ENCODE data around the gene HOXB5.

HOXB5 gene

GRCh38 chr17:48554412-48555257, 38.9 kb downstream of the HOXB5 start:
- no peak overlapping the region for H2AFZ ChIP-seq (ENCODE audit: low read depth, low read length)
- peak overlapping the region; percentile 35 for H3K27ac ChIP-seq (ENCODE audit: low read length)
- TF ChIP-seq CTCF (IDR thresholded peaks at IDR 0.05; ENCODE audit: low read depth, low read length) (no peak), EZH2phosphoT487 (IDR thresholded peaks at IDR 0.05; ENCODE audit: low read depth) (no peak)
- peak overlapping the region; percentile 62; the same call in 1 of the 2 replicates for H3K4me3 ChIP-seq (ENCODE audit: low read length)
- H3K79me2 ChIP-seq (ENCODE audit: low read length) = peaks cover 36% of the 10 kb centered on the region
- H3K27me3 ChIP-seq (ENCODE audit: low read depth, low read length) = no peaks in the 10 kb centered on the region
- peaks cover 47% of the 10 kb centered on the region for H3K4me1 ChIP-seq (ENCODE audit: low read length)
- H3K36me3 ChIP-seq (replicated peaks; ENCODE audit: low read depth, low read length) = peaks cover 23% of the 10 kb centered on the region
- H3K9ac ChIP-seq (ENCODE audit: low read length) = peak overlapping the region; percentile 55
- H3K4me2 ChIP-seq (ENCODE audit: low read length) = peak overlapping the region; percentile 77
- H3K9me3 ChIP-seq (ENCODE audit: insufficient read depth, low read length) = no peaks in the 10 kb centered on the region
- H4K20me1 ChIP-seq (ENCODE audit: insufficient read depth, low read length) = no peaks in the 10 kb centered on the region

GRCh38 chr17:48553826-48554225, 39.8 kb downstream of the HOXB5 start:
- Histone ChIP-seq H3K27ac (ENCODE audit: low read length) (peak overlapping the region; percentile 94), H3K4me1 (ENCODE audit: low read length) (peaks cover 47% of the 10 kb centered on the region), H2AFZ (ENCODE audit: low read depth, low read length) (no peak overlapping the region), H4K20me1 (ENCODE audit: insufficient read depth, low read length) (no peaks in the 10 kb centered on the region), H3K4me2 (ENCODE audit: low read length) (peak overlapping the region; percentile 77), H3K79me2 (ENCODE audit: low read length) (peaks cover 36% of the 10 kb centered on the region), H3K27me3 (ENCODE audit: low read depth, low read length) (no peaks in the 10 kb centered on the region), H3K9me3 (ENCODE audit: insufficient read depth, low read length) (no peaks in the 10 kb centered on the region), H3K4me3 (ENCODE audit: low read length) (peak overlapping the region; percentile 62; the same call in 1 of the 2 replicates), H3K36me3 (replicated peaks; ENCODE audit: low read depth, low read length) (peaks cover 24% of the 10 kb centered on the region), H3K9ac (ENCODE audit: low read length) (peak overlapping the region; percentile 81)
- TF ChIP-seq CTCF (IDR thresholded peaks at IDR 0.05; ENCODE audit: low read depth, low read length) (no peak), EZH2phosphoT487 (IDR thresholded peaks at IDR 0.05; ENCODE audit: low read depth) (no peak)

- H3K27ac ChIP-seq (ENCODE audit: low read length) = peak overlapping the region; percentile 94
Measured at GRCh38 chr17:48553190-48553547, 40.4 kb downstream of the HOXB5 start.

More at GRCh38 chr17:48553190-48553547, 40.4 kb downstream of the HOXB5 start:
- TF ChIP-seq CTCF (IDR thresholded peaks at IDR 0.05; ENCODE audit: low read depth, low read length) = no peak
- no peak for TF ChIP-seq EZH2phosphoT487 (IDR thresholded peaks at IDR 0.05; ENCODE audit: low read depth)
- Histone ChIP-seq H3K27me3 (ENCODE audit: low read depth, low read length) (no peaks in the 10 kb centered on the region), H3K9ac (ENCODE audit: low read length) (peak overlapping the region; percentile 81), H3K9me3 (ENCODE audit: insufficient read depth, low read length) (no peaks in the 10 kb centered on the region), H3K4me3 (ENCODE audit: low read length) (peak overlapping the region; percentile 62), H2AFZ (ENCODE audit: low read depth, low read length) (no peak overlapping the region; the same call in 1 of the 2 replicates), H3K4me2 (ENCODE audit: low read length) (peak overlapping the region; percentile 77), H3K4me1 (ENCODE audit: low read length) (peaks cover 47% of the 10 kb centered on the region), H4K20me1 (ENCODE audit: insufficient read depth, low read length) (no peaks in the 10 kb centered on the region), H3K36me3 (replicated peaks; ENCODE audit: low read depth, low read length) (peaks cover 24% of the 10 kb centered on the region), H3K79me2 (ENCODE audit: low read length) (peaks cover 36% of the 10 kb centered on the region)
